ENCODE measurements around the gene SMIM41.

Gene SMIM41

DNA sequence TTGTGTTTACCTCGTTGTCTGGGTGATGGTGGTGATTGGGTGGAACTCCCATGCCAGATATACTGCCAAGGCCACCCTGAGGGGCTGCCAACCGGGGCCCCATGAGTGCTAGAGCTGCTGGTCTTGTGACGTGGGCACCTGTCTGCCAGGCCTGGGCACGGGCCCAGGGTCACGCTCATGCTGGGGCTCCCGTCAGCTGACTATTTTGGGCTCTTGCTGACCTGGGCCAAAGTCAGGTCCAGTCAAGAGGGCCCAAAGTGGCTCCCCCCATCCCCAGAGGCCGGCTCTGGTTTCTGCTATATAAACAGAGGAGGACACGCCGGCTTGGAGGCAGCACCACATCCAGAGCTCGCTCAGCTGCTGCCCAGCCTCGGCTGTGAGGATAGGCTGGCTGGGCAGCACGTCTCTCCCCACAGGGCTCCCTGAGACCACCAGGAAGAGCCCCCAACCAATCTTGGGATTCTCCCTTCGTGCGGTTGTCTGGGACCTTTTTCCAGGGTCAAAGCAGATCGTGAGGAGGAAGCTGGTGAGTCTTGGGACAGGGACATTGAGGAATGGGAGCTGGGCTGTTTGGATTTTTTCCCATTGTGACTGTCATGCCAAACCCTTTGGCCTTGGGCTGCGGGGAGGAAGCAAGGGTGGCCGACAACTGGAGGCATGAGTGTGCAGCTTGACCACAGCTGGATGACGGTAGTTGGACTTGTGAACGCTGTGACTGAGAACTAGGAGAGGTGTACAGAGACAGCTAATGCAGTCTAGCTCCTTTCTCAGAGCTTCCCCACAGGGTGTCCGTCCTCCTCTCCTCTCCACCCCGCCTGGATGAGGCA lies 35.9 kb upstream of the SMIM41 start:
- H3K4me3 ChIP-seq, result peak overlapping the region; percentile 53
- peak; percentile 98 for DNase-seq (ENCODE audit: low spot score)
- TF ChIP-seq, protein P1, sequence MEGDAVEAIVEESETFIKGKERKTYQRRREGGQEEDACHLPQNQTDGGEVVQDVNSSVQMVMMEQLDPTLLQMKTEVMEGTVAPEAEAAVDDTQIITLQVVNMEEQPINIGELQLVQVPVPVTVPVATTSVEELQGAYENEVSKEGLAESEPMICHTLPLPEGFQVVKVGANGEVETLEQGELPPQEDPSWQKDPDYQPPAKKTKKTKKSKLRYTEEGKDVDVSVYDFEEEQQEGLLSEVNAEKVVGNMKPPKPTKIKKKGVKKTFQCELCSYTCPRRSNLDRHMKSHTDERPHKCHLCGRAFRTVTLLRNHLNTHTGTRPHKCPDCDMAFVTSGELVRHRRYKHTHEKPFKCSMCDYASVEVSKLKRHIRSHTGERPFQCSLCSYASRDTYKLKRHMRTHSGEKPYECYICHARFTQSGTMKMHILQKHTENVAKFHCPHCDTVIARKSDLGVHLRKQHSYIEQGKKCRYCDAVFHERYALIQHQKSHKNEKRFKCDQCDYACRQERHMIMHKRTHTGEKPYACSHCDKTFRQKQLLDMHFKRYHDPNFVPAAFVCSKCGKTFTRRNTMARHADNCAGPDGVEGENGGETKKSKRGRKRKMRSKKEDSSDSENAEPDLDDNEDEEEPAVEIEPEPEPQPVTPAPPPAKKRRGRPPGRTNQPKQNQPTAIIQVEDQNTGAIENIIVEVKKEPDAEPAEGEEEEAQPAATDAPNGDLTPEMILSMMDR (IDR thresholded peaks at IDR 0.05), result no peak
- H3K27ac ChIP-seq, result peak overlapping the region; percentile 92 to 99

- H3K4me3 ChIP-seq, result peak overlapping the region; percentile 53
- peak; percentile 97 for DNase-seq (ENCODE audit: low spot score)
- H3K27ac ChIP-seq, result peak overlapping the region; percentile 92 to 99
- TF ChIP-seq, protein P1 (IDR thresholded peaks at IDR 0.05), result no peak
Measured at GRCh38 chr12:52044292-52044983, 35.1 kb upstream of the SMIM41 start.

DNA sequence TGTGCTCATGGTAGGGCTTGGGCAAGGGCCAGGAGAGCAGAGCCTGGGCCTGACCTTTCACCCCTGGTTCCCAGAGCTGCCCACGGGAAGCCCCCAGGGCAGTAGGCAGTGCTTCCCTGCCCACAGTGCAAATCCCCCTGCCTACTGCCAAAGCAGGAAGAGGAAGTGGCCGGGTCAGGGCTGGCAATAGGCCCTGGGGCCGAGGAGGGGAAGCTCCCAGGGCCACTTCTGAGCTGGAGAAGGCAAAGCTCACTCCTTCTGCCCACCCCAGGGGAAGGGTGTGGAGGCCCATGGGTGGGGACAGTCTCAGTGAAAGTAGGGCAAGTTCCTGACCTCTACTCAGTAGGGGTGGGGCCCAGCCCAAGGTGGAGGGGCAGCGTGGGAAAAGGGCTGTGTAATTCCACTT lies 33.7 kb upstream of the SMIM41 start:
- Histone ChIP-seq H3K27ac (peak overlapping the region; percentile 92 to 99), H3K4me3 (peak overlapping the region; percentile 53)
- DNase-seq (ENCODE audit: low spot score), result no peak
- TF ChIP-seq, protein P1 (IDR thresholded peaks at IDR 0.05), result no peak

GRCh38 chr12:52046859-52047258 lies 32.6 kb upstream of the SMIM41 start:
- Histone ChIP-seq H3K27ac (peak overlapping the region in 1 of 2 donors; percentile 99), H3K4me3 (no peak overlapping the region)
- TF ChIP-seq, protein P1 (IDR thresholded peaks at IDR 0.05), result no peak
- no peak for DNase-seq (ENCODE audit: low spot score)

- peak overlapping the region; percentile 94 to 99 for H3K27ac ChIP-seq
- DNase-seq (ENCODE audit: low spot score), result no peak
- TF ChIP-seq, protein P1 (IDR thresholded peaks at IDR 0.05), result no peak
- H3K4me3 ChIP-seq, result no peak overlapping the region
Measured at GRCh38 chr12:52049286-52049685, 30.2 kb upstream of the SMIM41 start.

DNA sequence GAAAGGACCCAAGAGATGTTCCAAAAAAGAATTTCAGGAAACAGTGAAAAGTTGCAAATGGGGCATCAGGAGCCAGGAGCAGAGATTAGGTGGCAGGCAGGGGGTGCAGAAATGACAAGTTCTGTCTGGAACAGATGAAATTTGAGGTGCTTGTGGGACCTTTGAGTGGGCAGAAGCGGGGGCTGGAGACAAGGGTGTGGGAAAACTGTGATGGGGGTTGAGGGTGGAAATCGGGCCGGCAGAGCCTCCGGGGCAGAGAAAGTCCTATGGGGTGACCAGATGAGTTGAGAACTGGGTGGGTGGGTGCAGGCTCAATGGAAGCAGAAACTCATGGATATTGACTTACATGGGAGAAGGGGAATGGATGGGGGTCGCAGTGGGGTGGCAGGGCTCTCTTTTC lies 29.8 kb upstream of the SMIM41 start:
- H3K27ac ChIP-seq, result peak overlapping the region; percentile 94 to 99
- TF ChIP-seq, protein P1 (IDR thresholded peaks at IDR 0.05), result no peak
- no peak for DNase-seq (ENCODE audit: low spot score)
- peak overlapping the region; percentile 79 for H3K4me3 ChIP-seq

Data from coronary artery (tissue), 2 donors.